GM20000 (cell line): ENCODE data around the gene PTPRK.

Experiments used
- DNase-seq: peaks from one replicate; pipeline ENCODE4 v3.0.0; 2012; ENCODE audit warnings: low spot score
- TF ChIP-seq, protein P1 (sequence below): IDR thresholded peaks from 2 replicates; pipeline ENCODE4 v1.5.1; 2012; ENCODE audit warnings: mild to moderate bottlenecking, control low read depth; ENCODE audit errors: extremely low read depth, missing control alignments

PTPRK gene

DNA sequence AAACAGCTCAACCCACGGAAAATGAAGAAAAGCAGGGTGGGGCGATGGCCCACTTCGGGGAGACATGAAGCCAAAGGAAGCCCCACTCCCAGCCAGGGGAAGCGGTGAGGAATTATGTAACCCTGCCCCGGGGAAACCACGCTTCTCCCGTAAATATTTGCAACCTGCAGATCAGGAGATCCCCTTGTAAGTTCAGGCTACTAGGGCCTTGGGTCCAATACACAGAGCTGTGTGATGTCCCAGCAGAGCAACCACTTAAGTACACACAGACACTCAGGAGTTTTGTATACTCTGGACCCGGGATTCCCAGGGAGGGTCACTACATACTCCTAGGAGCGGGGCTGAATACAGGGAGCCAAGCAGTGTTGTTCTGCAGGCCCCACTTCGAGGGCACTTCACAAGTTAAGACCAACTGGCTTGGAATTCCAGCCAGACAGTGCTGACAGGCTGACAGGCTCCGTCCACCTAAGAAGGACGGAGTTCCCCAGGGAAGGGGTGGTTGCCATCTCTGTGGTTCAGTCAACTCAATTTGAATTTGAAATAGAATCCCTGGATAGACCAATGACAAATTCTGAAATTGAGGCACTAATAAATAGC lies 318.1 kb downstream of the PTPRK start:
- no peak for DNase-seq
- TF ChIP-seq, protein P1, sequence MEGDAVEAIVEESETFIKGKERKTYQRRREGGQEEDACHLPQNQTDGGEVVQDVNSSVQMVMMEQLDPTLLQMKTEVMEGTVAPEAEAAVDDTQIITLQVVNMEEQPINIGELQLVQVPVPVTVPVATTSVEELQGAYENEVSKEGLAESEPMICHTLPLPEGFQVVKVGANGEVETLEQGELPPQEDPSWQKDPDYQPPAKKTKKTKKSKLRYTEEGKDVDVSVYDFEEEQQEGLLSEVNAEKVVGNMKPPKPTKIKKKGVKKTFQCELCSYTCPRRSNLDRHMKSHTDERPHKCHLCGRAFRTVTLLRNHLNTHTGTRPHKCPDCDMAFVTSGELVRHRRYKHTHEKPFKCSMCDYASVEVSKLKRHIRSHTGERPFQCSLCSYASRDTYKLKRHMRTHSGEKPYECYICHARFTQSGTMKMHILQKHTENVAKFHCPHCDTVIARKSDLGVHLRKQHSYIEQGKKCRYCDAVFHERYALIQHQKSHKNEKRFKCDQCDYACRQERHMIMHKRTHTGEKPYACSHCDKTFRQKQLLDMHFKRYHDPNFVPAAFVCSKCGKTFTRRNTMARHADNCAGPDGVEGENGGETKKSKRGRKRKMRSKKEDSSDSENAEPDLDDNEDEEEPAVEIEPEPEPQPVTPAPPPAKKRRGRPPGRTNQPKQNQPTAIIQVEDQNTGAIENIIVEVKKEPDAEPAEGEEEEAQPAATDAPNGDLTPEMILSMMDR: no peak

DNA sequence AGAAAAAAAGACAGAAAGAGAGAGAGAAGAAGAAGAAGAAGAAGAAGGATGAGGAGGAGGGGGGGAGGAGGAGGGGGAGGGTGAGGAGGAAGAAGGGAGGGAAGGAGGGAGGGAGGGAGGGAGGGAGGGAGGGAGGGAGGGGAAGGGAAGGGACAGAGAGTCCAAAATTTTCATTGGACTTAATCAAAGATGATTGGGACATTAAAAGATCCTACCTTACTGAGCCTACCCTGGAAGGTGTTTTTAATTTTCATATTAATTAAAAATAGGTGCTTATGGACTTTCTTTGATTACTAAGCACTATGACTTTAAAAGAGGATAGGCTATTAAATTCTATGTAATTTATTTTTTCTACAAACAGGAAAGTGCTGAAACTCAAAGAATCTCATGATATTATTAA lies 319.6 kb downstream of the PTPRK start:
- TF ChIP-seq, protein P1: no peak
- DNase-seq: no peak

DNA sequence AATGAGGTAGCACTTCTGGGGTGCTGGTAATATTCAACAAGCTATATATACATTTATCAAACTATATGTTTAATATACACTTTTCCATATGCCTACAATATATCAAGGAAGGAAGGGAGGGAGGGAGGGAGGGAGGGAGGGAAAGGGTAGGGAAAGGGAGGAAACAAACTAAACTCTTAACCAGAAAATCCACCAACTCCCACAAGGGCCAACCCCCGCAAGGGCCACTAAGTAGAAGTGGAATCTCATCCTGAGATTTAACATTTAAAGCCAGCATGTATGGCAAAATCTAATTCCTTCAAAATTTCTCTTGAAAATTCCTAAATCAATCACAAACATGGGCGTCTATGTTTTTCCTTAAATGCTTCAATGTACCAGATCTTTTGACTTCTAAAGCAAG lies 320.9 kb downstream of the PTPRK start:
- DNase-seq: no peak
- TF ChIP-seq, protein P1: no peak

DNA sequence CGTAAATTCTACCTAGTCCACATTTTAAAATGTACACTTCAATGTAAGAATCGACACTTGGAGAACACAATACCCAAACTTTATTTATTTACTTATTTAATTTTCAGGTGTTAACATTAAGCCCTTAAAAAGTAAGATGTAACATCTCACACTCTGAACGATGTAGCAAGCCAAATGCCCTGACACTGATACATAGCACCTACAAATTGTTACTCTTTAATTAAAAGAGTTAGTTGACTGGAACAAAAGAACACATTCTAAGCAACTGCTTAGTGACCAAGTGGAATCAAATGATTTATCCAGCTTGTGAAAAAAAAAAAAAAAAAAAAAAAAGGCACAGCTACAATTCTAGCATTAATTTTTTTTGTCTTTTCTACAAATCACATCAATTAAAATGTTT lies 327.4 kb downstream of the PTPRK start:
- no peak for DNase-seq
- TF ChIP-seq, protein P1: no peak

DNA sequence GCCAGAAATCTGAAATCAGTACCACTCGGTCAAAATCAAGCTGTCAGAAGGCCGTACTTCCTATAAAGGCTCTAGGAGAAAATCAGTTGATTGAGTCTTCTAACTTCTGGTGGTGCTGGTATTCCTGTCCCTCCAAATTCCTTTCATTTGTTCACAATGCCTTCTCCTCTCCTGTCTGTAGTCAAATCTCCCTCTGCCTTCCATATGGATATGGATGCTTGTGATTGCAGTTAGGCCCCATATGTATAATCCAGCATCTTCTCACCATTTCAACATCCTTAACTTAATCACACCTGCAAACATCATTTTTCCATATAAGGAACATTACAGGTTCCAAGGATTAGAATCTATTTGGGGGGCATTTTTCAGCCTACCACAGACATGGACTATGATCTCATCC lies 331.7 kb downstream of the PTPRK start:
- TF ChIP-seq, protein P1: no peak
- no peak for DNase-seq

DNA sequence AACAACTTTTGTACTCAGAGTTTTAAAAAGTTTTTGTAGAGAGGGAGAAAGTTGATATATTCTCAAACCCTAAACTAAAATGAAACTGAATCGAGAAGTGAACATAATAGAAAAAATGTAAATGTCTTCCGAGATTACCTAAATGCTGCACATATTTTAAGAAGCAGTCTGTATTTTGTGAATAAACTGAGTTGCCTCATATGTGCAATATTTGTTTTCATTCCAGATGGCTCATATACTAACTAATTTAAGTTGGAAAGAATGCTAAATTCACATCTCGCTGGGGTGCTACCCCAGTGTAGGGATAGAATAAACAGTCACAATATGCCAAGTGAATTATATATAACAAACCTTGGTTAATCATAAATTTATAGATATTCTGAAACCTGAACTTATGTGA lies 333.7 kb downstream of the PTPRK start:
- TF ChIP-seq, protein P1: no peak
- DNase-seq: no peak

DNA sequence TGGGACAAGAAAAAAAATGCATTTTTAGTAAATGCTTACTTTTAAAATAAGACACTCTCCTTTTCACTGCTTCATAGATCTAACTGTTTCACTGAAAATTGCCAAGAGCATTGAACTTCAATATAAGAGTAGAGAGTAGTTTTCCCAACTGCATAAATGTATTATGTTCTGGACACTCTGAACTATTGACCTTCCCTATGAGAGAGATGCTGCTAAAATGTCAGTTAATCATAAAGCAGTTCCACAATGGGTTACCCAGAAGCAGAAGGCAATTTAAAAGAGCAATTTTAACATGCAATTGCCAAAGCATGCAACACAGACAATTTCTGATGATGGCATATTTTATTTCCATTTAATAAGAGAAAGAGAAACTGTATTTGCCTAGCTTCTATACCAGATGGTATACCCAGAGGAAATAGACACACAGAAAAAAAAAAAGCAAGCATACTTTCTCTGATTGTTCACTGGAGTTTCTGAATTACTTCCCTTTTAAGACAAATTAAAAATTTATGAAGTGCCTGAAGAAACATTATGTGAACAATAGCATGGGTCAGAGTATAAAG lies 340.4 kb downstream of the PTPRK start:
- no peak for DNase-seq
- TF ChIP-seq, protein P1: no peak
